NCI-H1105 treated with DMSO at 0.1 percent for 48 hours (cell line): ENCODE measurements around the gene KCND3.
A peak's percentile ranks its signal among the peaks of the same experiment; 100 is the strongest.

Experiments used
- DNase-seq: peaks from one replicate; lab custom pipeline; 2025; lab: John Stamatoyannopoulos, UW

KCND3 gene

GRCh38 chr1:111989531-111990025 is at the start of gene KCND3:
Gene KCND3 (minus strand): TSS chr1:111989668.
- DNase-seq, result peak; percentile 41

GRCh38 chr1:112034277-112034676 is 44.8 kb upstream of the KCND3 start:
- no peak for DNase-seq

- peak; percentile 32 for DNase-seq
Observed at GRCh38 chr1:112033439-112034120, 44.1 kb upstream of the KCND3 start.

- DNase-seq, result no peak
Observed at GRCh38 chr1:112030157-112030556, 40.7 kb upstream of the KCND3 start.

GRCh38 chr1:112027696-112028095 is 38.2 kb upstream of the KCND3 start:
- peak; percentile 96 for DNase-seq

GRCh38 chr1:112026501-112026900 is 37.0 kb upstream of the KCND3 start:
- no peak for DNase-seq

GRCh38 chr1:112026016-112026415 is 36.5 kb upstream of the KCND3 start:
- DNase-seq, result no peak

GRCh38 chr1:112021263-112021662 is 31.8 kb upstream of the KCND3 start:
- no peak for DNase-seq

GRCh38 chr1:112017183-112017582 is 27.7 kb upstream of the KCND3 start:
- DNase-seq, result no peak

GRCh38 chr1:112012823-112013222 is 23.4 kb upstream of the KCND3 start:
- no peak for DNase-seq

- no peak for DNase-seq
Observed at GRCh38 chr1:112011202-112011601, 21.7 kb upstream of the KCND3 start.

- DNase-seq, result no peak
Observed at GRCh38 chr1:112007169-112007568, 17.7 kb upstream of the KCND3 start.

GRCh38 chr1:112006416-112007025 is 17.1 kb upstream of the KCND3 start:
- no peak for DNase-seq

GRCh38 chr1:112004076-112004475 is 14.6 kb upstream of the KCND3 start:
- DNase-seq, result no peak

- no peak for DNase-seq
Observed at GRCh38 chr1:112002514-112002913, 13.0 kb upstream of the KCND3 start.

GRCh38 chr1:112001436-112001835 is 12.0 kb upstream of the KCND3 start:
- DNase-seq, result no peak

GRCh38 chr1:112000048-112000447 is 10.6 kb upstream of the KCND3 start:
- no peak for DNase-seq

- no peak for DNase-seq
Observed at GRCh38 chr1:111998332-111998731, 8.9 kb upstream of the KCND3 start.

- DNase-seq, result no peak
Observed at GRCh38 chr1:111992476-111992875, 3.0 kb upstream of the KCND3 start.

- peak; percentile 92 for DNase-seq
Observed at GRCh38 chr1:111990878-111991718, 1.6 kb upstream of the KCND3 start.

- DNase-seq, result peak; percentile 55
Observed at GRCh38 chr1:111990026-111990877, 784 bp upstream of the KCND3 start.
